ENCODE data around the gene SPINT2.
"Not testable (repeated sequence)": the region's sequence is repeated elsewhere in the genome, so short reads cannot be mapped to it uniquely, and the experiment has no call there.

The SPINT2 gene

DNA sequence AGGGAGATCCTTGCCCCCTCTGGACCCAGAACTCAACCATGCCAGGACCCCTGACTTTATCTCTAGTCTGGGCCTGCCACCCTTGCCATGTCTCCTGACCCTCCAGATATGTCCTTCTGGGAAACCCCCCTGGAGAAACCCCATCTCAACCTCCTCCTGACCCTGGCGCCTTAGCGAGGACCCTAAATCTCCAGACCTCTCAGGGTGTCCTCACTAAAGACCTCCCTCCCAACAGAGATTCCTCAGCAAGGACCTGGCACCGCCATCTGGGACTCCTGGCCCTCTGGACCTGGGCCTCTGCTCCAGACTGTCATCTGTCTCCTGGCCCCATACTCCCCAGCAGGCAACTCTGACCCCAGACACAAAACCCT, 56.6 kb downstream of the SPINT2 start:
- no peak for DNase-seq (ENCODE audit: low read depth in 2 of 2)

DNA sequence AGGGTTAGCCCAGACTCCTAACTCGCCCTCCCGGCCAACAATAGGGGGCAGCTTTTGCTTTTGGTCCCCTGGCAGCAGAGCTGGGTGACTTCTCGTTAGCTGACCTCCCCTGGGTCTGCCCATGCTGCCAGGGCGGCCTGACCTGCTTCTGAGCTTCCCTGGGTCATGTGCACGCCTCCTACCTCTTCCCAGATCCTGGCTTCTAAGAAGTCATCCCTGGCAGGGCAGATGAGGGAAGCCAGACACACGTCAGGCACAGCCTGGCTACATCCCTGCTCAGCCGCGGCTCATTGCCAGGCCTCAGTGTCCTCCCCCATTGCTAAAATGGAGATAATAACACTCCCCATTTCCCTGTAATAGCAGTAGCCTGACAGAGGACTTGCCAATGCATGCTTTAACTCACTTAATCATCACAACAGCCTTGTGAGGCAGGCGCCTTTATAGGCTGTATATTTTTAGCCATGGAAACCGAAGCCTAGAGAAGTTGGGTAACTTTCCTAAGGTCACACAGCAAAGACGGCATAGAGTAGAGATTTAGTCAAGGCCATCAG, 57.3 kb downstream of the SPINT2 start:
- no peak for DNase-seq (ENCODE audit: low read depth in 2 of 2)

DNA sequence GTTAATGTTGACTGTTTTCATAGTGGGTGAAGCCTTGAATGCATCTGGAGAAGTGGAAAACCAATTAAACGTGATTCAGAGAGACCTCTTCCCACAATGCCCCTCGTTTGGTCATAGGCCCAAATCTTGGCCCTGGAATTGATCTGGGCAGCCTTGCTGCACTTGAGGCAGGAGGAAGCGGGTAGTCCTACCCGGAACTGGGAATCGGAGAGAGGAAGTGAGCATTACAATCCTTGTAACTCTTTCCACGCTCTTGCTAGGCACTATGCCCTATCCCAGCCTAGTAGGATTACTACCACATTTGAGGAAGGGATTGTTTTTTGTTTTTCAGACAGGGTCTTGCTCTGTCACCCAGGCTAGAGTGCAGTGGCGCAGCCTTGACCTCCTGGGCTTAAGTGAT, 58.9 kb downstream of the SPINT2 start:
- no peak for DNase-seq (ENCODE audit: low read depth in 2 of 2)

DNA sequence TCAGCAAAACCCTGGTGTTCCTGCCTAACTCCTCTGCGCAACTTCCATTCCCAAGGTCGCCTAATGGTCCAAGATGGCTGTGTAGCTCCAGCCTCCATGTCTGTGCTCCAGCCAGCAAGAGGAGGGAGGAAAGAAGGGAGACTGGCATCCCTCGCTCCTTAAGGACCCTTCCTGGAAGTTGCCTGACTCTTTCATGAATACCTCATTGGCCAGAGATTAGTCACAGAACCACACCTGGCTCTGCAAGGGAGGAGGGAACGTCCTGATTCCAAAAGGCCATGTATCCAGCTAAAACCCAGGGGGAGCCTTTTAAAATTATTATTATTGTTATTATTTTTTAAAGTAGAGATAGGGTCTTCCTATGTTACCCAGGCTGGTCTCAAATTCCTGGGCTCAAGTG, 60.1 kb downstream of the SPINT2 start:
- no peak for DNase-seq (ENCODE audit: low read depth in 2 of 2)

DNA sequence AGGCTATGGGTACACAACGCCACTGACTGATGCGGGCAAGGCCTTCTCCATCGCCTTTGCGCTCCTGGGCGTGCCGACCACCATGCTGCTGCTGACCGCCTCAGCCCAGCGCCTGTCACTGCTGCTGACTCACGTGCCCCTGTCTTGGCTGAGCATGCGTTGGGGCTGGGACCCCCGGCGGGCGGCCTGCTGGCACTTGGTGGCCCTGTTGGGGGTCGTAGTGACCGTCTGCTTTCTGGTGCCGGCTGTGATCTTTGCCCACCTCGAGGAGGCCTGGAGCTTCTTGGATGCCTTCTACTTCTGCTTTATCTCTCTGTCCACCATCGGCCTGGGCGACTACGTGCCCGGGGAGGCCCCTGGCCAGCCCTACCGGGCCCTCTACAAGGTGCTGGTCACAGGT, 62.2 kb downstream of the SPINT2 start:
- no peak for DNase-seq (ENCODE audit: low read depth in 2 of 2)

DNA sequence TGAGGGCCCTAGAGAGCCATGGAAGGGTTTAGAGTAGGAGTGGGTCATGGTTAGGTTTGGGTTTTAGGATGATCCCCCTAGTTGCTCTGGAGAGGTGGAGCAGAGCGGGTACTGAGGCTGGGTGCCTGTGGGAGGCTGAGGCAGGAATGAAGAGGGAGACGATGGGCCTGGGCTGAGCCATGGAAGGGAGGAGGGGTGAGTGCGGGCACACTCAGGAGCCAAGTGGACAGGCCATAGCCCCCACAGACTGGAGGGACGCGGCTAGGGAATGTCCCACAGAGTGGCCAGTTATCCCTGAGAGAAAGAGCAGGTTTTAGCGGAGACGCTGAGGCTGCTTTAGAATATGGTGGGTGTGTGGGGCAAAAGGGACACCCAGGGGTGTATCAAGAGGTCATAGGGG, 65.3 kb downstream of the SPINT2 start:
- DNase-seq (ENCODE audit: low read depth in 2 of 2), result no peak

DNA sequence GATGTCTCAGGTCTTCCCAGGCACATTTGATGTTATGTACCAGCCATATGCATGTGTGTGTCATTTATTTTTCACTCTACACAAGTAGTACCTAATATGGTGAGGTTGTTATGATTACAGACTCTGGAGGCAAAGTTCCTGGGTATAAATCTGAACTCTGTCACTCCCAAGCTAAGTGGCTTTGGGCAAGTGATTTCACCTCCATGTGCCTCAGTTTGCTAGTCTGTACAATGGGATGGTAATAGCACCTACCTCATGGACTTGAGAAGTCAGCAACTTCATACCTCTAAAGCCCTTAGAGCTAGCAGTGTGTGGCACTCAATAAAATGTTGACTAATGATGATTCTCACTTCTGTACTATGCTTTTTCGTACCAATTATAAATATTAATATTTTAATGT, 67.4 kb downstream of the SPINT2 start:
- DNase-seq (ENCODE audit: low read depth in 2 of 2), result no peak

DNA sequence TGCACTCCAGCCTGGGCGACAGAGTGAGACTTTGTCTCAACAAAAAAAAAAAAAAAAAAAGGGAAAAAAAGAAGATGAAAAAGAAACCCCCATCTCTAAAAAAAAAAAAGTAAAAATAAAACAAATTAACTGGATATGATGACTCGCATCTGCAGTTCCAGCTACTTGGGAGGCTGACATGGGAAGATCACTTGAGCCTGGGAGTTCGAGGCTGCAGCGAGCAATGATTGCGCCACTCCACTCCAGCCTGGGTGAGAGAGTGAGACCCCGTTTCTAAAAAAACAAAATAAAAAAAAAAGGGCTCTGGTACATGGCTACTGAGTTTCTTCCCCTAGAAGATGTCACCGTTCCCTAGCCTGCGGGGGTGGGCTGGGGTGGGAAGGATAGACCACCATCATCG, 68.9 kb downstream of the SPINT2 start:
- DNase-seq (ENCODE audit: low read depth in 2 of 2), result no peak

DNA sequence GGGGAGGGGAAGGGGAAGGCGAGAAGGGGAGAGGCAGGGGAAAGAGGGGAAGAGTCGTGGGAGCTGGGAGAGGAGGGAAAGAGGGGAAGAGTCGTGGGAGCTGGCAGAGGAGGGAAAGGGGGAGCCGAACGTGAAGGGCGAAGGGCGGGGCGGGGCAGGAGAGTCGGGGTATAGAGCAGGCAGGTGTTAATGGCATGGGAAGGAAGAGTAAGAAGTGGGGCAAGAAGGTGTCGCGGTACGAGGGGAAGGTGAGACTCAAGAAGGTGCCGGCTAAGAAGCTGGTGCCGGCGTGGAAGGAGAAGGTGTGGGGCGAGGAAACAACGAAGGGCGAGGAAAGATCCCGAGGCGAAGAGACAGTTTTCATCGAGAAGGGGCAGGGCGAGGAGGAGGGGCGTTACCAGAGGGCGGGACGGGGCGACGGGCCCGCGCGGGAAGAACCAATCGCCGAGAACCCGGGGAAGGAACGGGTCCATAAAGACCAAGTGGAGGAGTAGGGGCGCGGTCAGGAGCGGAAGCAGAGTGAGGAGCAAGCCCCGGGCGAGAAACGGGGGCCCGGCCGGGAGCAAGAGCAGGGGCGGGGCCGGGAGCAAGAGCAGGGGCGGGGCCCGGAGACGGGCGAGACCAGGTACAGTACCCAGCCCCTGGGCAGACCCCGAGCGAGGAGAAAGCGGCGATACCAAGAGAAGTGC, 71.7 kb downstream of the SPINT2 start:
- DNase-seq (ENCODE audit: low read depth in 2 of 2), result peak; percentile 83 to 93

DNA sequence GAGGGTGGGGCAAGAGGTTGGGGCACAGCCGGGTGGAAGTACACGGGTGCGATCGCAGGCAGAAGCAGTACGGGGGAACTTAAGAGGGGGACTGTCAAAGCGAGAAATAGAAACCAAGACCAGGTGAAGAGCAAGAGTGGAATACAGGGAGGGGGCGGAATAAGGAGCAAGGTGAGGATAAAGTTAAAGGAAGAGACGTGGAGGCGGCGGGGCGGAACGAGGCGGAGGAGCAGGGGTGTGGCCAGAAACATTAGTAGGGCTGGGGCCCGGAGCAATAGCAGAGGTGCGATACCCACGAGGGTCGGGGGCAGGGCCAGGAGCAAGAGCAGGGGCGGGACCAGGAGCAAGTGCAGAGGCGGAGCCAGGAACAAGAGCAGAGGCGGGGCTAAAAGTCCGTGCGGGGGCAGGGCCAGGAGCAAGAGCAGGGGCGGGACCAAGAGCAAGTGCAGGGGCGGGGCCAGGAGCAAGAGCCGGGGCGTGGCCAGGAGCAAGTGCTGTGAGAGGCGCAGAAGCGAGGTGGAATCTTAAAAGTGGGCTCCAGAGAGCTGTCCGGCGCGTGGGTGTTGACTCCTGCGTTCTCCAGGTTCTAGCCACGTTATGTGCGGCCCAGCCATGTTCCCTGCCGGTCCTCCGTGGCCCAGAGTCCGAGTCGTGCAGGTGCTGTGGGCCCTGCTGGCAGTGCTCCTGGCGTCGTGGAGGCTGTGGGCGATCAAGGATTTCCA, 72.4 kb downstream of the SPINT2 start:
- DNase-seq (ENCODE audit: low read depth in 2 of 2), result peak; percentile 87 to 90

DNA sequence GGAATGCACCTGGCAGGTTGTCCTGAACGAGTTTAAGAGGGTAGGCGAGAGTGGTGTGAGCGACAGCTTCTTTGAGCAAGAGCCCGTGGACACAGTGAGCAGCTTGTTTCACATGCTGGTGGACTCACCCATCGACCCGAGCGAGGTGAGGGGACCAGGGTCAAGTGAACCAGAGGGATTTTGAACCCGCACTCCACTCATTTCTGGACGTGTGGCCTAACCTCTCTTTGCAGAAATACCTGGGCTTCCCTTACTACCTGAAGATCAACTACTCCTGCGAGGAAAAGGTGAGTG, 72.9 kb downstream of the SPINT2 start:
- DNase-seq (ENCODE audit: low read depth in 2 of 2), result no peak

DNA sequence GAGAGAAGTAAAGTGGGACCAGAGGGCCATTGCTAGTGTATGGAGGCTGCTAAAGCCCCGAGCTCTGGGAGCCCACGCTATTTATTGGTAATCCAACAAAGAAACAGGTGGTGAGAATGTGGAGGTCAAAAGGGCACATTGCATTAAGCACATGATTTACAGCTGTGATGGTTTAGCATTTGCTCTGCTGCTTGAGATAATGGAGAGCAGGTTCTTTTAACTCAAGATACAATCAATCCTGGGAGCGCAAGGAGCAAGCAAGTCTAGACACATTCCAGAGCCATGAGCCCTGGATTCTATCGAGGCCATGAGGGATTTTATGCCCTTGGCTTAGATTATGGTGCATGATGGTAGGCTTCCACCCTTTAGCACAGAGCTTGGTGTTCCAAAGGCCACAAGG, 74.6 kb downstream of the SPINT2 start:
- DNase-seq (ENCODE audit: low read depth in 2 of 2), result not testable (repeated sequence)

DNA sequence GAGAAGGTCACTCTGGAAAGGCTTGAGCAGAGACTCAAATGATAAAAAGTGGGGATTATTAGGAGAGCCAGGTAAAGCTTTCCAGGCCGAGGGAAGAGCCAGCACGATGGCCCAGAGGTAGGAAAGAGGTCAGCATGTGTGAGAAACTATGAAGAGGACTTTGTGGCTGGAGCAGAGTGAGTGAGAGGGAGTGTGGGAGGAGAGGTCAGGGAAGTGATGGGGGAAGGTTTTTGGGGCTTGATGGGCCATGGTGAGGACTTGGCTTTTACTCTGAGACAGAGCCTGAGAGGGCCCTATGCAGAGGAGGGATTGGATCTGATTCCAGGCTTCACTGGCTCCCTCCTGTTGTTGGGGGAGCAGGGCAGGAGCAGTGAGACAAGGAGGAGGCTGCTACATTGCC, 76.6 kb downstream of the SPINT2 start:
- DNase-seq (ENCODE audit: low read depth in 2 of 2), result no peak
